ENCODE measurements around the gene RASGRP1. TPM values are rescaled to one million over a fixed set of nuclear protein-coding genes. Genes with fewer than 3 reads are reported as not detected.

The RASGRP1 gene
- total RNA-seq, 1 experiment from 2014 or later, result 0.39 TPM

DNA sequence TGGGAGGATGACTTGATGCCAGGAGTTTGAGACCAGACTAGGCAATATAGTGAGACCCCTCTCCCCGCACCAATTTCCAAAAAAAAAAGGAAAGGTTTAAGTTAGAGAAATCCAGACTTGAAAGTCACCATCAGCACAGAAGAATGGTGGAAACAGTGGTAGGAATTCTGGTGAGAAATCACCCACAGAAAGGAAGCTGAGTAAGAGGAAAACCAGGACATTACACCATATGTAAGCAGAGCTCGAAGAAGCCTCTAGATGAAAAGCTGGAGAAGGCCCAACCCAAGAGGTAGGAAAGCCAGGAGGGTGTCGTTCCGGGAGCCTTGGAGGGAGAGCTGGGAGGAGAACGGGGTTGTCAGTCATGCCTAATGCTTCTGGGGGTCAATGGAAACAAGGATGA lies 40.5 kb downstream of the RASGRP1 start:
- Histone ChIP-seq H3K9me2 (ENCODE audit: insufficient read depth) (no peaks in the 10 kb centered on the region), H3K4me1 (replicated peaks; ENCODE audit: insufficient read depth) (no peaks in the 10 kb centered on the region), H3F3A (ENCODE audit: insufficient read depth, low read depth) (no peaks in the 10 kb centered on the region), H3K9me3 (ENCODE audit: insufficient read depth, low read depth) (no peaks in the 10 kb centered on the region), H3K36me3 (ENCODE audit: low read depth) (no peaks in the 10 kb centered on the region), H3K4me2 (no peak overlapping the region), H3K27ac (no peak overlapping the region), H2AFZ (no peak overlapping the region), H3K27me3 (ENCODE audit: insufficient read depth, low read depth) (no peaks in the 10 kb centered on the region), H3K79me2 (ENCODE audit: low read depth) (no peaks in the 10 kb centered on the region), H4K20me1 (ENCODE audit: insufficient read depth) (no peaks in the 10 kb centered on the region), H3K4me3 (no peak overlapping the region)
- intact Hi-C loops (cut with micrococcal nuclease; ENCODE audit: unreplicated experiment), result no loop called here
- POLR2A ChIA-PET (ENCODE audit: unreplicated experiment), result no interaction called here
- TF ChIP-seq, protein P1, sequence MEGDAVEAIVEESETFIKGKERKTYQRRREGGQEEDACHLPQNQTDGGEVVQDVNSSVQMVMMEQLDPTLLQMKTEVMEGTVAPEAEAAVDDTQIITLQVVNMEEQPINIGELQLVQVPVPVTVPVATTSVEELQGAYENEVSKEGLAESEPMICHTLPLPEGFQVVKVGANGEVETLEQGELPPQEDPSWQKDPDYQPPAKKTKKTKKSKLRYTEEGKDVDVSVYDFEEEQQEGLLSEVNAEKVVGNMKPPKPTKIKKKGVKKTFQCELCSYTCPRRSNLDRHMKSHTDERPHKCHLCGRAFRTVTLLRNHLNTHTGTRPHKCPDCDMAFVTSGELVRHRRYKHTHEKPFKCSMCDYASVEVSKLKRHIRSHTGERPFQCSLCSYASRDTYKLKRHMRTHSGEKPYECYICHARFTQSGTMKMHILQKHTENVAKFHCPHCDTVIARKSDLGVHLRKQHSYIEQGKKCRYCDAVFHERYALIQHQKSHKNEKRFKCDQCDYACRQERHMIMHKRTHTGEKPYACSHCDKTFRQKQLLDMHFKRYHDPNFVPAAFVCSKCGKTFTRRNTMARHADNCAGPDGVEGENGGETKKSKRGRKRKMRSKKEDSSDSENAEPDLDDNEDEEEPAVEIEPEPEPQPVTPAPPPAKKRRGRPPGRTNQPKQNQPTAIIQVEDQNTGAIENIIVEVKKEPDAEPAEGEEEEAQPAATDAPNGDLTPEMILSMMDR (conservative IDR thresholded peaks at IDR 0.05), result no peak
- TF ChIP-seq EZH2 (IDR thresholded peaks at IDR 0.05; ENCODE audit: low read depth), result no peak
- CTCF ChIA-PET, result interaction anchor here (0.7 kb wide), 1 partner anchor 84 kb away, joined by 3 read pairs; no protein-coding TSS in a partner anchor
- no peak for DNase-seq
- no TSS peak for BruUV-seq (replicated peaks)

DNA sequence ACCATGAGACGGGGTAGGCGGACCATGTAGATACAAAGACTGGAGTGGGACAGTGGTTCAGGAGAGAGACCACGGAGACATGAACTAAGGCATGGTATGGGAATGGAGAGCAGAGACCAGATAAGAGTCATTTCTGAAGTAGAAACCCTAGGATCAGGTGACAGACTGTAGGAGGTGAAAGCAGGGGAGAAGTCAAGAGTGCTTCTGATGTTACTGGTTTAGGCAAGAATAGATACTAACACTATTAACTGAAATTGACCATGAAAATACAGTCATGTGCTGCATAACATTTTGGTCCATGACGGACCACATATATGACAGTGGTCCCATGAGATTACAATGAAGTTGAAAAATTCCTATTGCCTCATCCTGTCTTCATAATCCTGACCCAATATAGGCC lies 41.7 kb downstream of the RASGRP1 start:
- DNase-seq, result no peak
- Histone ChIP-seq H3K4me3 (no peak overlapping the region), H3K4me1 (replicated peaks; ENCODE audit: insufficient read depth) (no peaks in the 10 kb centered on the region), H3K79me2 (ENCODE audit: low read depth) (no peaks in the 10 kb centered on the region), H3K27ac (no peak overlapping the region), H3F3A (ENCODE audit: insufficient read depth, low read depth) (no peaks in the 10 kb centered on the region), H3K4me2 (no peak overlapping the region), H3K9me3 (ENCODE audit: insufficient read depth, low read depth) (no peaks in the 10 kb centered on the region), H3K36me3 (ENCODE audit: low read depth) (no peaks in the 10 kb centered on the region), H2AFZ (no peak overlapping the region), H4K20me1 (ENCODE audit: insufficient read depth) (no peaks in the 10 kb centered on the region), H3K27me3 (ENCODE audit: insufficient read depth, low read depth) (no peaks in the 10 kb centered on the region), H3K9me2 (ENCODE audit: insufficient read depth) (no peaks in the 10 kb centered on the region)
- BruUV-seq (replicated peaks), result no TSS peak
- CTCF ChIA-PET, result no interaction called here
- intact Hi-C loops (cut with micrococcal nuclease; ENCODE audit: unreplicated experiment), result no loop called here
- TF ChIP-seq EZH2 (IDR thresholded peaks at IDR 0.05; ENCODE audit: low read depth), result no peak
- TF ChIP-seq, protein P1 (conservative IDR thresholded peaks at IDR 0.05), result no peak
- POLR2A ChIA-PET (ENCODE audit: unreplicated experiment), result no interaction called here

DNA sequence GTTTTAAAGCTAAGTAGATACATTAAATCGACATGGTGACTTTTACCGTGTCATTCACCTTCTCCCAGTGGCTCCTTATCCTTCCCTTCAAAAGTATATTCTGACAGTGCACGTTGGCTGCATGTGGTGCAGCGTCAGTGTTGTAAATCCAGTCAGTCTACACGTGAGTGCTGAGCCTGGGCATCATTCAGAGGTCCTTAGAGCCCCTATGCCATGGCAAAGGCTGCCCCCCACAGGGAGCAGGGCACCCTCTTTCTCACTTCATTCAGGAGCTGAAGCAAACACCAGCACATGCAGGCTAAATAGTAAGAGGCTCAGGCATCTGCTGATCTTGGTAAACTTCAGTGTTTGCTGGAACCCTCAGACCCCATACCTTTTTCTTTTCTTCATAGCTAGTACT lies 43.3 kb downstream of the RASGRP1 start:
- intact Hi-C loops (cut with micrococcal nuclease; ENCODE audit: unreplicated experiment), result no loop called here
- no peaks in the 10 kb centered on the region for H3K27me3 ChIP-seq (ENCODE audit: insufficient read depth, low read depth)
- no peaks in the 10 kb centered on the region for H3K36me3 ChIP-seq (ENCODE audit: low read depth)
- H3K4me1 ChIP-seq (replicated peaks; ENCODE audit: insufficient read depth), result no peaks in the 10 kb centered on the region
- TF ChIP-seq, protein P1 (conservative IDR thresholded peaks at IDR 0.05), result no peak
- TF ChIP-seq EZH2 (IDR thresholded peaks at IDR 0.05; ENCODE audit: low read depth), result no peak
- ChIA-PET CTCF (no interaction called here), POLR2A (ENCODE audit: unreplicated experiment) (no interaction called here)
- no peaks in the 10 kb centered on the region for H3K9me3 ChIP-seq (ENCODE audit: insufficient read depth, low read depth)
- no peak overlapping the region for H3K4me3 ChIP-seq
- BruUV-seq (replicated peaks), result no TSS peak
- no peaks in the 10 kb centered on the region for H3F3A ChIP-seq (ENCODE audit: insufficient read depth, low read depth)
- no peak overlapping the region for H3K27ac ChIP-seq
- no peaks in the 10 kb centered on the region for H3K9me2 ChIP-seq (ENCODE audit: insufficient read depth)
- no peak overlapping the region for H3K4me2 ChIP-seq
- no peaks in the 10 kb centered on the region for H3K79me2 ChIP-seq (ENCODE audit: low read depth)
- no peak for DNase-seq
- H4K20me1 ChIP-seq (ENCODE audit: insufficient read depth), result no peaks in the 10 kb centered on the region
- H2AFZ ChIP-seq, result no peak overlapping the region

All from PC-9 (cell line).